Measurements from ENCODE around the gene PCDHGA3. TPM values are rescaled to one million over a fixed set of nuclear protein-coding genes. Genes with fewer than 3 reads are reported as not detected.
A peak's percentile ranks its signal among the peaks of the same experiment; 100 is the strongest.

PCDHGA3 gene
- total and polyA plus RNA-seq, 2 experiments from 2014 or later = 0.63 to 0.90 TPM

DNA sequence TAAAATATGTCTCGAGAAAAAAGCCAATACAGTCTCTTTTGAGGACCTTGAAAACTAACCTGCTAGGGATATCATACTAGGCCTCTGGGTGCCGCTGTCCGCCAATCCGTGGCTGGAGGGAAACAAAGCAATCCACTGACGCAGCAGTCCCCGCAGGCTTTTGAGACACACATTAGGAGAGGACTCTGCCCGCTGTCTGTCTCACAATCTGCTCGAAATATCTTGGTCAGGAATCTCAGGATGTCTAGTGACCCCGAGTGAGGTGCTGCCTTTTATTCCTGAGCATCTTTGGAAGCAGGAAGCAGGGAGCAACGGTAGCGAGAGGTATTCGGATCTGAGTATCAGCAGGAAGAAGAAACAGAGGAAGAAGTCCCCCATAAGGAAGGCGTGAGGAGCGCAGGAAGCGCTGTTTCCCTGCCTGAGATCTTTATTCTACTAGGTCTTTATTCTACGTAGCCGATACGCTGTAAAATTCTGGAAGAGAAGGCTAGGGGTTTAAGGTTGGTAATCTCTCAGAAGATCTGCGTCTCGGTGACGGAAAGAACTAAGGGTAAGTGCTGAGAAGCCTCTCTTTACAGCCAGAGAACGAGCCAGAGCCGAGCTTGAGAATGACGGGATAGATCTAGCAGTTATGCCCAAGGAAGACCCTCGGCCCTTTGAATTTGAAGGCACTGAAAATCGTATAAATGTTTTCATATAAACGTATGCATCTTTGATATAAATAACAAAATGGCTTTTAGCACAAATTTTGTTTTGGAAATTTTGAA is 17.4 kb upstream of the PCDHGA3 start (continued):
- TF ChIP-seq, protein P1, sequence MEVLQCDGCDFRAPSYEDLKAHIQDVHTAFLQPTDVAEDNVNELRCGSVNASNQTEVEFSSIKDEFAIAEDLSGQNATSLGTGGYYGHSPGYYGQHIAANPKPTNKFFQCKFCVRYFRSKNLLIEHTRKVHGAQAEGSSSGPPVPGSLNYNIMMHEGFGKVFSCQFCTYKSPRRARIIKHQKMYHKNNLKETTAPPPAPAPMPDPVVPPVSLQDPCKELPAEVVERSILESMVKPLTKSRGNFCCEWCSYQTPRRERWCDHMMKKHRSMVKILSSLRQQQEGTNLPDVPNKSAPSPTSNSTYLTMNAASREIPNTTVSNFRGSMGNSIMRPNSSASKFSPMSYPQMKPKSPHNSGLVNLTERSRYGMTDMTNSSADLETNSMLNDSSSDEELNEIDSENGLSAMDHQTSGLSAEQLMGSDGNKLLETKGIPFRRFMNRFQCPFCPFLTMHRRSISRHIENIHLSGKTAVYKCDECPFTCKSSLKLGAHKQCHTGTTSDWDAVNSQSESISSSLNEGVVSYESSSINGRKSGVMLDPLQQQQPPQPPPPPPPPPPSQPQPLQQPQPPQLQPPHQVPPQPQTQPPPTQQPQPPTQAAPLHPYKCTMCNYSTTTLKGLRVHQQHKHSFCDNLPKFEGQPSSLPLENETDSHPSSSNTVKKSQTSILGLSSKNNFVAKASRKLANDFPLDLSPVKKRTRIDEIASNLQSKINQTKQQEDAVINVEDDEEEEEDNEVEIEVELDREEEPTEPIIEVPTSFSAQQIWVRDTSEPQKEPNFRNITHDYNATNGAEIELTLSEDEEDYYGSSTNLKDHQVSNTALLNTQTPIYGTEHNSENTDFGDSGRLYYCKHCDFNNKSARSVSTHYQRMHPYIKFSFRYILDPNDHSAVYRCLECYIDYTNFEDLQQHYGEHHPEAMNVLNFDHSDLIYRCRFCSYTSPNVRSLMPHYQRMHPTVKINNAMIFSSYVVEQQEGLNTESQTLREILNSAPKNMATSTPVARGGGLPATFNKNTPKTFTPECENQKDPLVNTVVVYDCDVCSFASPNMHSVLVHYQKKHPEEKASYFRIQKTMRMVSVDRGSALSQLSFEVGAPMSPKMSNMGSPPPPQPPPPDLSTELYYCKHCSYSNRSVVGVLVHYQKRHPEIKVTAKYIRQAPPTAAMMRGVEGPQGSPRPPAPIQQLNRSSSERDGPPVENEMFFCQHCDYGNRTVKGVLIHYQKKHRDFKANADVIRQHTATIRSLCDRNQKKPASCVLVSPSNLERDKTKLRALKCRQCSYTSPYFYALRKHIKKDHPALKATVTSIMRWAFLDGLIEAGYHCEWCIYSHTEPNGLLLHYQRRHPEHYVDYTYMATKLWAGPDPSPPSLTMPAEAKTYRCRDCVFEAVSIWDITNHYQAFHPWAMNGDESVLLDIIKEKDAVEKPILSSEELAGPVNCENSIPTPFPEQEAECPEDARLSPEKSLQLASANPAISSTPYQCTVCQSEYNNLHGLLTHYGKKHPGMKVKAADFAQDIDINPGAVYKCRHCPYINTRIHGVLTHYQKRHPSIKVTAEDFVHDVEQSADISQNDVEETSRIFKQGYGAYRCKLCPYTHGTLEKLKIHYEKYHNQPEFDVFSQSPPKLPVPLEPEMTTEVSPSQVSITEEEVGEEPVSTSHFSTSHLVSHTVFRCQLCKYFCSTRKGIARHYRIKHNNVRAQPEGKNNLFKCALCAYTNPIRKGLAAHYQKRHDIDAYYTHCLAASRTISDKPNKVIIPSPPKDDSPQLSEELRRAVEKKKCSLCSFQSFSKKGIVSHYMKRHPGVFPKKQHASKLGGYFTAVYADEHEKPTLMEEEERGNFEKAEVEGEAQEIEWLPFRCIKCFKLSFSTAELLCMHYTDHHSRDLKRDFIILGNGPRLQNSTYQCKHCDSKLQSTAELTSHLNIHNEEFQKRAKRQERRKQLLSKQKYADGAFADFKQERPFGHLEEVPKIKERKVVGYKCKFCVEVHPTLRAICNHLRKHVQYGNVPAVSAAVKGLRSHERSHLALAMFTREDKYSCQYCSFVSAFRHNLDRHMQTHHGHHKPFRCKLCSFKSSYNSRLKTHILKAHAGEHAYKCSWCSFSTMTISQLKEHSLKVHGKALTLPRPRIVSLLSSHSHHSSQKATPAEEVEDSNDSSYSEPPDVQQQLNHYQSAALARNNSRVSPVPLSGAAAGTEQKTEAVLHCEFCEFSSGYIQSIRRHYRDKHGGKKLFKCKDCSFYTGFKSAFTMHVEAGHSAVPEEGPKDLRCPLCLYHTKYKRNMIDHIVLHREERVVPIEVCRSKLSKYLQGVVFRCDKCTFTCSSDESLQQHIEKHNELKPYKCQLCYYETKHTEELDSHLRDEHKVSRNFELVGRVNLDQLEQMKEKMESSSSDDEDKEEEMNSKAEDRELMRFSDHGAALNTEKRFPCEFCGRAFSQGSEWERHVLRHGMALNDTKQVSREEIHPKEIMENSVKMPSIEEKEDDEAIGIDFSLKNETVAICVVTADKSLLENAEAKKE (CRISPR knock-in tag; IDR thresholded peaks at IDR 0.05) = no peak
- TF ChIP-seq NANOG (IDR thresholded peaks at IDR 0.05; ENCODE audit: borderline replicate concordance) (no peak), CTCF (conservative IDR thresholded peaks at IDR 0.05; ENCODE audit: low read depth in 2 of 2) (peak; percentile 80 to 84), JUNB (IDR thresholded peaks at IDR 0.05; ENCODE audit: unreplicated experiment) (no peak), ZNF331 (CRISPR knock-in tag; IDR thresholded peaks at IDR 0.05; ENCODE audit: low read depth) (no peak), EZH2 (IDR thresholded peaks at IDR 0.05; ENCODE audit: low read depth, unreplicated experiment) (no peak), CREB1 (CRISPR knock-in tag; IDR thresholded peaks at IDR 0.05; ENCODE audit: low read depth) (0 out of 2 replicates have a peak, but pooled peaks have one; percentile 19)

All from GM23338 (cell line).